GM08714 (cell line): ENCODE data around the gene OR52R1.

ENCODE experiments used
- H3K4me3 ChIP-seq: fragments of 200-500 bp; sonication (Bioruptor generic); 2 replicates; pipeline ENCODE4 v1.5.1; 2014; ENCODE audit warnings: mild to moderate bottlenecking, low read length, inconsistent platforms
- ZNF274 ChIP-seq: IDR thresholded peaks from 2 replicates; pipeline ENCODE4 v1.6.1; 2012; ENCODE audit warnings: mild to moderate bottlenecking, low read depth, low read length

OR52R1 gene

DNA sequence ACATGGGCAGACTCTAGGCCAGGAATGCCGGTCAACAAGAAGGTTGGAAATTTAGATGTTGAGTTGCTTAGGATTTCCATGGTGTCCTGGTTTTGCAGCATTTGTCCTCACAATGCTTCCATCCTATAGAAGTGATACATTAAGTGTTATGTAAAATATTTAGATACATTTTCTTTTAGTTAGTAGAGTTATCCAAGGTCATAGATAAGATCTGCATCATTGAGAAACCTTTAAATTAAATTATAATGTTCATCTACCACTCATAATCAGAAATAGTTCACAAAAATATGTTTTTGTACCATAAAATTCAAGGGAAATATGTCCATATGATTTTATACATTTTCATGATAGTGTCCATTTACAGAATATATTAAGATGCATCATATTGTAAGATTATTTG lies 34.3 kb downstream of the OR52R1 start, which contains the start of gene OR51F1:
OR51F1 (minus strand) TSS at position 101 of the 400 bp plus-strand sequence; CDS start at position 101, 0 bp downstream.
- H3K4me3 ChIP-seq = no peak within 1 kb of the TSS
- TF ChIP-seq ZNF274 = no peak

- no peak overlapping the region for H3K4me3 ChIP-seq
- TF ChIP-seq ZNF274 = no peak
These were observed 36.1 kb downstream of the OR52R1 start for GRCh38 chr11:4768094-4768493.

DNA sequence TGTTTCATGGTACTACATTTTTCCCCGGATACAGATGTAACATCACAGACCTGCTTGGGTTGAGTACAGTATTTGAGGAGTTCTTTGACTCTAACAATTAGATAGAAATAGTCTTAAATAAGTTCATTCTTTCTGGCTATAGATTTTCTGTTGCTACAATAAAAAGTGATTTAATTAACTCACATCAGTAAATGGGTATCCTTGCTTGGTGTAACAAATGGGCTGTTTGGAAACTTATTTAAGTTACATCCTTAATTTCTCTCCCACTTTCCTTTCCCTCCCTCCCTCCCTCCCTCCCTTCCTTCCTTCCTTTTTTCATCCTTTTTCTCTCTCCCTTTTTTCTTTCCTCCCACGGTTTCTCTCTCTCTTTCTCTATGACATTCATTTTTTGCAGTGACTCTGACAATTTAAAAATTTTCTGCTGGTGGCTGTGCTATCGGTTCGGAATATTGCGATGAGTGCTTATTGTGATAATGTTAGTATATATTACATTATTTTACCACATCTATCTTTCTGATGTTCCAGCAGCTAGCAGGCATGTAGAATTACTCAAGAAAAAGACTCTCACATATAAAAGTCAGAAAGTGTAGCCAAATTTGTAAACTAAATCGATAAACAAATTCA lies 37.6 kb downstream of the OR52R1 start:
- no peak for TF ChIP-seq ZNF274
- H3K4me3 ChIP-seq = no peak overlapping the region

- H3K4me3 ChIP-seq = no peak overlapping the region
- TF ChIP-seq ZNF274 = no peak
These were observed 41.1 kb downstream of the OR52R1 start for GRCh38 chr11:4763096-4763495.
